SK-N-SH (cell line): ENCODE data around the gene MPZ. TPM values are rescaled to one million over a fixed set of nuclear protein-coding genes. Genes with fewer than 3 reads are reported as not detected.

Source experiments
- CTCF ChIA-PET: fragments of 300-600, 350-600 bp; formaldehyde crosslinking; extraction: SDS; loops from one replicate; lab custom pipeline; 2021; lab: Yijun Ruan, JAX
- POLR2A ChIA-PET: fragments of 350-600 bp; sonication (Branson Sonifier 250); formaldehyde crosslinking; extraction: SDS; loops from one replicate; lab custom pipeline; 2020; ENCODE audit warnings: antibody characterized with exemption, inconsistent platforms; lab: Yijun Ruan, JAX
- DNase-seq: peaks from one replicate; pipeline ENCODE4 v3.0.0; 2012
- H2AFZ ChIP-seq: fragments of 200-600 bp; sonication (generic); 2 replicates; pipeline ENCODE4 v1.8.1; 2016; ENCODE audit warnings: antibody characterized with exemption, mild to moderate bottlenecking, low read depth
- H3F3A ChIP-seq: fragments of 200-600 bp; sonication (generic); replicated peaks from 2 replicates; pipeline ENCODE3; 2016; ENCODE audit warnings: antibody characterized with exemption, mild to moderate bottlenecking; ENCODE audit not compliant: insufficient read depth
- H3K27ac ChIP-seq, 2 experiments: fragments of 200-500 bp in 1 of 2; fragments of 200-600 bp in 1 of 2; sonication (Bioruptor generic) in 1 of 2; sonication (generic), shearing (Covaris generic) in 1 of 2; 2 replicates each; pipeline versions ENCODE4 v1.5.1 to v1.6.1; 2014 to 2016; ENCODE audit warnings: low read depth in 2 of 2, inconsistent platforms in 1 of 2, low read length in 1 of 2, mild to moderate bottlenecking in 1 of 2, mixed read lengths in 1 of 2
- H3K27me3 ChIP-seq: fragments of 200-600 bp; sonication (generic), shearing (Covaris generic); 2 replicates; pipeline ENCODE4 v1.6.1; 2016; ENCODE audit warnings: mixed run types; ENCODE audit not compliant: insufficient read depth
- H3K36me3 ChIP-seq, 2 experiments: fragments of 200-500 bp in 1 of 2; fragments of 200-600 bp in 1 of 2; sonication (Bioruptor generic) in 1 of 2; sonication (generic) in 1 of 2; replicated peaks in 1 of 2; 2 replicates each; pipeline versions ENCODE3 to v1.5.1; 2014 to 2016; ENCODE audit warnings: low read length in 1 of 2, mild to moderate bottlenecking in 1 of 2; ENCODE audit not compliant: insufficient read depth in 2 of 2, control insufficient read depth in 1 of 2
- H3K4me1 ChIP-seq, 2 experiments: fragments of 200-500 bp in 1 of 2; fragments of 200-600 bp in 1 of 2; sonication (Bioruptor generic) in 1 of 2; sonication (generic), shearing (Covaris generic) in 1 of 2; 2 replicates each; pipeline versions ENCODE4 v1.5.1 to v1.6.1; 2014 to 2016; ENCODE audit warnings: low read depth in 1 of 2, low read length in 1 of 2, mixed run types in 1 of 2; ENCODE audit not compliant: insufficient read depth in 2 of 2, control insufficient read depth in 1 of 2
- H3K4me2 ChIP-seq: fragments of 200-600 bp; sonication (generic), shearing (Covaris generic); 2 replicates; pipeline ENCODE4 v1.6.1; 2017; ENCODE audit warnings: mixed run types
- H3K4me3 ChIP-seq, 2 experiments: fragments of 200-500 bp in 1 of 2; fragments of 200-600 bp in 1 of 2; sonication (Bioruptor generic) in 1 of 2; sonication (generic), shearing (Covaris generic) in 1 of 2; 2 replicates each; pipeline versions ENCODE4 v1.5.1 to v1.8.1; 2014 to 2016; ENCODE audit warnings: low read depth in 2 of 2, inconsistent platforms in 1 of 2, low read length in 1 of 2, mild to moderate bottlenecking in 1 of 2, mixed read lengths in 1 of 2, moderate library complexity in 1 of 2
- H3K79me2 ChIP-seq: fragments of 200-600 bp; sonication (generic); 2 replicates; pipeline ENCODE4 v1.8.1; 2017; ENCODE audit warnings: mild to moderate bottlenecking; ENCODE audit not compliant: insufficient read depth
- H3K9ac ChIP-seq: fragments of 200-600 bp; sonication (generic); 2 replicates; pipeline ENCODE4 v1.6.1; 2017; ENCODE audit warnings: mixed run types
- H3K9me2 ChIP-seq: fragments of 200-600 bp; sonication (generic); 2 replicates; pipeline ENCODE4 v1.6.1; 2017; ENCODE audit warnings: mixed run types
- H3K9me3 ChIP-seq: fragments of 200-600 bp; sonication (generic); 2 replicates; pipeline ENCODE4 v1.6.1; 2017; ENCODE audit warnings: mixed run types, mild to moderate bottlenecking, moderate library complexity
- H4K20me1 ChIP-seq: fragments of 200-600 bp; sonication (generic); 2 replicates; pipeline ENCODE4 v1.6.1; 2017; ENCODE audit warnings: mild to moderate bottlenecking, mixed run types; ENCODE audit not compliant: insufficient read depth
- CHD2 ChIP-seq: fragments of 150-350 bp; IDR thresholded peaks from 2 replicates; pipeline ENCODE4 v1.6.1; 2018; ENCODE audit warnings: low read length; ENCODE audit not compliant: partially characterized antibody
- EP300 ChIP-seq, 2 experiments: IDR thresholded peaks; 2 replicates each; pipeline versions ENCODE4 v1.4.0 to v1.6.1; 2012; ENCODE audit warnings: borderline replicate concordance in 1 of 2, low read depth in 1 of 2, low read length in 1 of 2
- EZH2phosphoT487 ChIP-seq: fragments of 200-600 bp; sonication (generic); IDR thresholded peaks from 2 replicates; pipeline ENCODE4 v1.6.1; 2017; ENCODE audit warnings: low read depth, mixed run types, mild to moderate bottlenecking, antibody characterized with exemption, moderate library complexity, borderline replicate concordance
- FOSL2 ChIP-seq: IDR thresholded peaks from 2 replicates; pipeline ENCODE4 v1.4.0; 2012; ENCODE audit warnings: low read depth, mild to moderate bottlenecking, moderate library complexity, borderline replicate concordance
- GABPA ChIP-seq: IDR thresholded peaks from 2 replicates; pipeline ENCODE4 v1.4.0; 2012; ENCODE audit warnings: low read depth, mild to moderate bottlenecking
- GATA2 ChIP-seq: sonication (generic); formaldehyde crosslinking; IDR thresholded peaks from 2 replicates; pipeline ENCODE4 v1.5.0; 2020; ENCODE audit warnings: mild to moderate bottlenecking, missing genetic modification reagents
- JUND ChIP-seq: IDR thresholded peaks from 2 replicates; pipeline ENCODE4 v1.4.0; 2012
- MAX ChIP-seq: IDR thresholded peaks from 2 replicates; pipeline ENCODE4 v1.4.0; 2012; ENCODE audit warnings: low read depth
- MXI1 ChIP-seq: IDR thresholded peaks from 2 replicates; pipeline ENCODE4 v1.6.1; 2012; ENCODE audit warnings: mild to moderate bottlenecking, low read depth, low read length, improper control_type of control experiment
- NFIC ChIP-seq: IDR thresholded peaks from 2 replicates; pipeline ENCODE4 v1.4.0; 2012; ENCODE audit warnings: borderline replicate concordance
- POLR2AphosphoS5 ChIP-seq: IDR thresholded peaks from 2 replicates; pipeline ENCODE4 v1.6.1; 2012; ENCODE audit warnings: low read depth, low read length
- RAD21 ChIP-seq: IDR thresholded peaks from 2 replicates; pipeline ENCODE4 v1.6.1; 2012; ENCODE audit warnings: mild to moderate bottlenecking, low read length
- RFX5 ChIP-seq: IDR thresholded peaks from 2 replicates; pipeline ENCODE4 v1.6.1; 2012; ENCODE audit warnings: mild to moderate bottlenecking, improper control_type of control experiment, low read length
- RXRA ChIP-seq: IDR thresholded peaks from 2 replicates; pipeline ENCODE4 v1.4.0; 2012; ENCODE audit warnings: low read depth, mild to moderate bottlenecking, borderline replicate concordance
- SIN3A ChIP-seq: IDR thresholded peaks from 2 replicates; pipeline ENCODE4 v1.6.1; 2012; ENCODE audit warnings: low read depth, mild to moderate bottlenecking, low read length, moderate library complexity, borderline replicate concordance
- SMC3 ChIP-seq: IDR thresholded peaks from 2 replicates; pipeline ENCODE4 v1.6.1; 2012; ENCODE audit warnings: low read depth, low read length, improper control_type of control experiment
- TAF1 ChIP-seq: IDR thresholded peaks from 2 replicates; pipeline ENCODE4 v1.6.1; 2012; ENCODE audit warnings: low read depth, mild to moderate bottlenecking, low read length, moderate library complexity, borderline replicate concordance
- TCF12 ChIP-seq: IDR thresholded peaks from 2 replicates; pipeline ENCODE4 v1.4.0; 2012
- TEAD4 ChIP-seq: IDR thresholded peaks from 2 replicates; pipeline ENCODE4 v1.4.0; 2012; ENCODE audit warnings: mild to moderate bottlenecking, borderline replicate concordance; ENCODE audit not compliant: insufficient read depth
- WGBS: methylation state at CpG from one replicate; pipeline ENCODE4 v1.1.6; 2017; ENCODE audit warnings: low lambda C conversion rate; 5-methylcytosine and 5-hydroxymethylcytosine counted together
- polyA plus RNA-seq, 3 experiments: library from polyadenylated mRNA; depleted of rRNA; stranded (reverse); fragments of >200 nt; gene quantifications; 2 replicates each; pipeline ENCODE4 v1.2.3, GENCODE V29; 2012
- TF ChIP-seq, protein P1 (sequence below): fragments of 150-350 bp; IDR thresholded peaks from 2 replicates; pipeline ENCODE4 v1.6.1; 2017; ENCODE audit warnings: antibody characterized with exemption, low read length, low read depth, borderline replicate concordance
- TF ChIP-seq, protein P2 (sequence below): IDR thresholded peaks from 2 replicates; pipeline ENCODE4; 2012
- TF ChIP-seq, protein P3 (sequence below): fragments of 200-600 bp; sonication (generic); IDR thresholded peaks from 2 replicates; pipeline ENCODE4 v1.6.1; 2017; ENCODE audit warnings: antibody characterized with exemption, mild to moderate bottlenecking, moderate library complexity

MPZ gene
- polyA plus RNA-seq, 1 of the 3 experiments (the other 2 are of a cell fraction): 2.4 TPM

GRCh38 chr1:161305867-161306519 lies 3.8 kb downstream of the MPZ start:
- Histone ChIP-seq H4K20me1 (no peaks in the 10 kb centered on the region), H3K79me2 (no peaks in the 10 kb centered on the region), H3K9ac (peak overlapping the region; percentile 62), H3F3A (peaks cover 8% of the 10 kb centered on the region), H3K9me3 (no peaks in the 10 kb centered on the region), H3K9me2 (no peaks in the 10 kb centered on the region), H3K27me3 (no peaks in the 10 kb centered on the region), H3K4me1 (peaks cover 0 to 11% of the 10 kb centered on the region in 2 experiments; a peak in 2 of 4 replicates), H3K4me3 (peak overlapping the region; percentile 71 to 79), H3K36me3 (no peaks in the 10 kb centered on the region), H2AFZ (peak overlapping the region; percentile 93), H3K27ac (0 out of 4 replicates have a peak overlapping the region, but pooled peaks of 1 of the 2 experiments have one; percentile 8), H3K4me2 (peak overlapping the region; percentile 91)
- POLR2A ChIA-PET: interaction anchor here (0.7 to 1.6 kb wide), 5 partner anchors 8 to 109 kb away, joined by 3 to 16 read pairs (median 4); partner anchors contain the start of gene SDHC
- DNase-seq: peak; percentile 91
- TF ChIP-seq RAD21: peak; percentile 32
- TF ChIP-seq EZH2phosphoT487: no peak
- TF ChIP-seq RXRA: no peak
- TF ChIP-seq, protein P1, sequence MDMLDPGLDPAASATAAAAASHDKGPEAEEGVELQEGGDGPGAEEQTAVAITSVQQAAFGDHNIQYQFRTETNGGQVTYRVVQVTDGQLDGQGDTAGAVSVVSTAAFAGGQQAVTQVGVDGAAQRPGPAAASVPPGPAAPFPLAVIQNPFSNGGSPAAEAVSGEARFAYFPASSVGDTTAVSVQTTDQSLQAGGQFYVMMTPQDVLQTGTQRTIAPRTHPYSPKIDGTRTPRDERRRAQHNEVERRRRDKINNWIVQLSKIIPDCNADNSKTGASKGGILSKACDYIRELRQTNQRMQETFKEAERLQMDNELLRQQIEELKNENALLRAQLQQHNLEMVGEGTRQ: no peak
- no peak for TF ChIP-seq SIN3A
- peak; percentile 68 for TF ChIP-seq POLR2AphosphoS5
- TF ChIP-seq GATA2 (CRISPR knock-in tag): no peak
- TF ChIP-seq, protein P2, sequence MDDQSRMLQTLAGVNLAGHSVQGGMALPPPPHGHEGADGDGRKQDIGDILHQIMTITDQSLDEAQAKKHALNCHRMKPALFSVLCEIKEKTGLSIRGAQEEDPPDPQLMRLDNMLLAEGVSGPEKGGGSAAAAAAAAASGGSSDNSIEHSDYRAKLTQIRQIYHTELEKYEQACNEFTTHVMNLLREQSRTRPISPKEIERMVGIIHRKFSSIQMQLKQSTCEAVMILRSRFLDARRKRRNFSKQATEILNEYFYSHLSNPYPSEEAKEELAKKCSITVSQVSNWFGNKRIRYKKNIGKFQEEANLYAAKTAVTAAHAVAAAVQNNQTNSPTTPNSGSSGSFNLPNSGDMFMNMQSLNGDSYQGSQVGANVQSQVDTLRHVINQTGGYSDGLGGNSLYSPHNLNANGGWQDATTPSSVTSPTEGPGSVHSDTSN: no peak
- TF ChIP-seq TEAD4: no peak
- no peak for TF ChIP-seq RFX5
- peak; percentile 57; the same call in 1 of the 2 replicates for TF ChIP-seq MXI1
- TF ChIP-seq SMC3: peak; percentile 27; the same call in 1 of the 2 replicates
- 0 out of 2 replicates have a peak, but pooled peaks have one; percentile 20 for TF ChIP-seq TAF1
- TF ChIP-seq MAX: peak; percentile 46; the same call in 1 of the 2 replicates
- peak; percentile 55 for TF ChIP-seq GABPA
- no peak for TF ChIP-seq NFIC
- no peak for TF ChIP-seq TCF12
- TF ChIP-seq, protein P3, sequence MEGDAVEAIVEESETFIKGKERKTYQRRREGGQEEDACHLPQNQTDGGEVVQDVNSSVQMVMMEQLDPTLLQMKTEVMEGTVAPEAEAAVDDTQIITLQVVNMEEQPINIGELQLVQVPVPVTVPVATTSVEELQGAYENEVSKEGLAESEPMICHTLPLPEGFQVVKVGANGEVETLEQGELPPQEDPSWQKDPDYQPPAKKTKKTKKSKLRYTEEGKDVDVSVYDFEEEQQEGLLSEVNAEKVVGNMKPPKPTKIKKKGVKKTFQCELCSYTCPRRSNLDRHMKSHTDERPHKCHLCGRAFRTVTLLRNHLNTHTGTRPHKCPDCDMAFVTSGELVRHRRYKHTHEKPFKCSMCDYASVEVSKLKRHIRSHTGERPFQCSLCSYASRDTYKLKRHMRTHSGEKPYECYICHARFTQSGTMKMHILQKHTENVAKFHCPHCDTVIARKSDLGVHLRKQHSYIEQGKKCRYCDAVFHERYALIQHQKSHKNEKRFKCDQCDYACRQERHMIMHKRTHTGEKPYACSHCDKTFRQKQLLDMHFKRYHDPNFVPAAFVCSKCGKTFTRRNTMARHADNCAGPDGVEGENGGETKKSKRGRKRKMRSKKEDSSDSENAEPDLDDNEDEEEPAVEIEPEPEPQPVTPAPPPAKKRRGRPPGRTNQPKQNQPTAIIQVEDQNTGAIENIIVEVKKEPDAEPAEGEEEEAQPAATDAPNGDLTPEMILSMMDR: peak; percentile 29
- peak; percentile 58 for TF ChIP-seq CHD2
- no peak for TF ChIP-seq FOSL2
- TF ChIP-seq EP300 (IDR thresholded peaks at IDR 0.05; ENCODE audit: borderline replicate concordance in 1 of 2, low read depth in 1 of 2, low read length in 1 of 2): no peak
- TF ChIP-seq JUND: no peak
- CTCF ChIA-PET: interaction anchor here (0.9 to 2.7 kb wide), 15 partner anchors 9 to 114 kb away, joined by 3 to 16 read pairs (median 4); partner anchors contain the start of genes APOA2, SDHC and TOMM40L
- 33% methylated on average over 30 of the region's 31 CpGs for WGBS
